HG03558 (cell line): ENCODE results near the gene LRRC32.
"Not testable (repeated sequence)": the region's sequence is repeated elsewhere in the genome, so short reads cannot be mapped to it uniquely, and the experiment has no call there.

Source experiments
- ATAC-seq: cut with Tn5 transposase; IDR thresholded peaks from one replicate; pipeline ENCODE4 v1.9.1; 2021; ENCODE audit warnings: moderate number of reproducible peaks; ENCODE audit not compliant: unreplicated experiment; ENCODE audit errors: extremely low read depth

LRRC32 gene

DNA sequence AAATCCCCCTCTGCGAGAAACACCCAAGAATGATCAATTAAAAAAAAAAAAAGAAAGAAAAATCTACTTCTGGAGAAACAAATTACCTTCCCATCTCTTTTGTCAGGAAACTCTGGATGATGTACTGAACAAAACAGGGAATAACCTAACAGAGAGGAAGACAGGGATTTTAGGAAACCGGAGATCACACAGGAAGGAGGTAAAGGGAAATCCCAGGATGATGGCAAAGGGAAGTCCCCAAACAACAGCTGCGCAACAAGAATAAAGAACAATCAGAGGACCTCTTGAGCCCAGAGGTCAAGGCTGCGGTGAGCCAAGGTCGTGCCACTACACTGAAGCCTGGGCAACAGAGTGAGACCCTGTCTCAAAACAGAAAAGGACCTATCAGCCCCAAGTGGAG is 50.7 kb downstream of the LRRC32 start:
- not testable (repeated sequence) for ATAC-seq

DNA sequence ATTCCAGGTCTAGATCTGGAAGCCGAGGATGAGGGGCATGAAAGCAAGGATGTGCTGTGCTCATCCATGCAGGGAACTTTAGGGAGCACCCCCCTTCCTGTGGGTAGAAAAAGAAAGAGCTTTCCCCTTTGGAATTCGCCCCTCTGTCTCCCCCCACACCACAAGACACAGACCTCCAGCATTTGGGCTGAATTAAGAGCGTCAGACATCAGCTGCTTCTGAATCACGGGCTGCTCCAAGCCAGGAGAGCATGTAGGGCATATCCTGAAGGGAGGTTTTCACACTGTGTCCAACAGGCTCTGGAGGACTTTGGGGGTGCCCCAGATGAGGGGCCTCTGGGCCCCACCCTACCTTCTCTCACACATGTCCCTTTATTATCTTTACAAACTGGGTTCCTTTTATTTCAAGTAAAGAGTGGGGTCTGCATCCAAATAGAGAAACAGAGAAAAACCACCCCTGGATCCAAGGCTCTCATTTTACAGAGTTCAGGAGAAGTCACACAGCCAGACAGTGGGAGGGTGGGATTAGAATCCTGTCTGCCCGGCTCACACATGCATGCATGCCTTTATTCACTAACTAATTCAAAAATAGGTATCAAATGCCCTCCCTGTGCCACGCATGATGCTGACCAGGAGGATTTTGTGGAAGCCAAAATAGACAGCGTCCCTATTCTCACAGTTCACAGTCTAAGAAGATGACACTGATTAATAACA is 52.8 kb downstream of the LRRC32 start:
- no peak for ATAC-seq

DNA sequence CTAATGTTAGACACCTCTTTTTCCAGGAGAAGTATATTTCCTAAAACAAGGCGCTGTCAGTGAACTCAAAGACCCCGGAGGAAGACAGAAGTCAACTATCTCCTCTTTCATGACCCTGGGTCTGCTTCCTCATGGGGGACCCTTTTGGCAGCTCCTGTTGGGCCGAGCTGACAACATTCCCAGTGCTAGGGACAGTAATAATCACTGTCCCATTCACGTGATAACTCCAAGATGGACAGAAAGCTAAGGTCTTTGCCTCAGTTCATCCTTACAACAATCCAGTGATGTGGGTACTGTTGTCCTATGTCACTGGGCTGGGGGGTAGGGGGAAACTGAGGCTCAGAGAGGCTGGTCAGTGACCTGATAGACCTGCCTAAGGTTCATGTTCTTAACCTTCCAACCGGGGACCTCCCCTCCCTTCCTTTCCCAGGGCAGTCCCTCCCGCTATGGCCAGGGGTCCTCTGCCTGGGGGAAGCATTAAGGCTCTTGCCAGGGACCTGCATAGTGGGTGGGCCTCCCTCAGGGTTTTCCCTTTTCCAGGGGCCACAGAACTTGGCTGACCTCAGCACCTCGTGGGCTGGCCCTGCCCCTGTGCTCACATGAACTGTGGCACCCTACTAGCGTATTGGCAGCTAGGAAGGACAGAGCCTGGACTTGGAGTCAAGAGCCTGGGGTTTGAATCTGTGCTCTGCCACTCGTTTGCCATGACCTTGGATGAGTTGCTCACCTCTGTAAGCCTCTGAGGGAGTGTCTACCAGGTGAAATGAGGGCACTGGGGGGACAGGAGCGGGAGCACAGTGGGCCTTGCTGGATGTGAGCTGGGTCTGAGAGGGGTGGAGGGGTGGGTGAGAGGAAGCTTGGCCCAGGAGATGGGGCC is 53.6 kb downstream of the LRRC32 start:
- no peak for ATAC-seq

DNA sequence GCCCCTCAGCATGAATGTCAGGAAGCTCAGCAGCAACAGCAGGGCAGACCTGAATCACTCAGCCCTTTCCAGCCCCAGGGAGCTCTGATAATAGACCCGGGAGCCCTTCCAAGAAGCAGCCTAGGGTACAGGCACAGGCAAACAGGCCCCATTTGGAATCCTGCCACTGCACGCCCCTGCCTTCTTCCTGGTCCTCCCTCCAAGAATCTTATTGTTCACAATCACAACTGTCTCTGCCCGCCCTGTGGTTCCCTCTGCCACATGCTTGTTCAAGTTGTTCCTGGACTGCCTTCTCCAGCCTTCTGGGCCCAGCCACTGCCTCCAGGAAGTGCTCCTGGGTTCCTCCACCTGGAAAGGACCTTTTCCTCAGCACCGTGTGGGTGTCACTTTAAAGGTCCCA is 54.6 kb downstream of the LRRC32 start:
- no peak for ATAC-seq

DNA sequence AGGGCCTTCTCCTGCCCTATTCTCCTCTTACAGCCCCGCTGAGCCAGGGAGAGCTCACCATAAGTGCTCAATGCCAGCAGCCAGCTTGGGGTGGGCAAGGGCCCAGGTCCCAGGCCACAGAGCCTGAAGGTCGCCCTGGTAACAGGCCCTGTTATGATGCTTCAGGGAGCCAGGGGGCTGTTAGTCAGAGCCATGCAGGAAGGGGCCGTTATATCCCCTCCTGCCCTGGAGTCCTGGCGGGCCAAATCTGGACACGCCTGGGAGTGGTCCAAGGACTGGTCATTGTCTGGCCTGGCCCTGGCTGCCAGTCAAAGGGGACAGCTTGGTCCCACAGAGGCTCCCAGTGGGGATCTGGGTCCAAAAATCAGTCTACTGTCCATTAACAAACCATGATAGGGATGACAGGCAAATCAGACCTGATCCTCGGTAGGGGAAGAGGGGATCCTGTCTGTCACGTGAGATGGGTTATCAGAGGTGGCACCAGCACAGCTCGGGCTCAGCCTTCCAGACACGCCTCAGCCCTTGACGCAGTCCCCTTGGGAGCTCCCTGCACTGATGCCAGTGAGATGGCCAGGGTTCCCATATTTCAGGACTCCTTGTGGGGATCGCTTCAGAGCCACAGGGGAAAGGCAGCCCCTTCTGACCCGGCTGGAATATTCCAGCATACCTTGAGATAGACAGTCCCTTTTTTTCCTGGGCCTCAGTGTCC is 55.9 kb downstream of the LRRC32 start:
- ATAC-seq, result no peak

DNA sequence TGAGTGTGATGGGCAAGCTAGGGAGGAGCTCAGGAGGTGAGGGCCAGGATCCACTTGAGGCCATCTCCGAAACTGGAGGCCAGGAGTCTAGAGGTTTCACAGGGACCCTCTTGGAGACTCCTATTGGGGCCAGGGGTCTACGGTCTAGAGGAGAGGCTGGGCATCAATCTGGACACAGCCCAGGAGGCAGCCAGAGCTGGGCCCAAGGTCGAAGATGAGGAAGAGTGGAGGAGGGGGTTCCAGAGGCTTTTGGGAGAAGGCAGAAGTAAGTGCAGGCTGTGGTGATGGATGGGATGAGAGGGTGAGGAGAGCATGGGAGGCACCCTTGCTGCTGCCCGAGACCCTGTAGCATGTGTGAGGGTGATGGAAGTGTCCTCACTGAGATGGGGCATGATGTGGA is 56.6 kb downstream of the LRRC32 start:
- no peak for ATAC-seq

DNA sequence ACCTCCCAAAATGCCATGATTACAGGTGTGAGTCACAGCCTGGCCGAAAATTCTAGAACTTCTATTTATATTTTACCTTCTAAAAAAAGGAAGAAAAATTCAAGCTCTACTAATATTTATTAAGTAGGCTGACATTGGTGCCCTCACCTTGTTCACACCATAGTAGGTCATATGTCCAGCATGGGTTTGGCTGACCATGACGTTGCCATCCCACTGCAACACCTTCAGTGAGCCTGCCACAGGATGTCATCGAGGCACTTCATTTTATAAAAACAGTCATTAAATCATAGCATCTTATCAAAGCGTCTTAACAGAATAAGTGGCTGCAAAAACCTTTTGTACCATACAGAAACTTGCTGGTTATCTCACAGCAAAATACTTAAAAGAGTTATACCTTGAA is 58.3 kb downstream of the LRRC32 start:
- no peak for ATAC-seq

DNA sequence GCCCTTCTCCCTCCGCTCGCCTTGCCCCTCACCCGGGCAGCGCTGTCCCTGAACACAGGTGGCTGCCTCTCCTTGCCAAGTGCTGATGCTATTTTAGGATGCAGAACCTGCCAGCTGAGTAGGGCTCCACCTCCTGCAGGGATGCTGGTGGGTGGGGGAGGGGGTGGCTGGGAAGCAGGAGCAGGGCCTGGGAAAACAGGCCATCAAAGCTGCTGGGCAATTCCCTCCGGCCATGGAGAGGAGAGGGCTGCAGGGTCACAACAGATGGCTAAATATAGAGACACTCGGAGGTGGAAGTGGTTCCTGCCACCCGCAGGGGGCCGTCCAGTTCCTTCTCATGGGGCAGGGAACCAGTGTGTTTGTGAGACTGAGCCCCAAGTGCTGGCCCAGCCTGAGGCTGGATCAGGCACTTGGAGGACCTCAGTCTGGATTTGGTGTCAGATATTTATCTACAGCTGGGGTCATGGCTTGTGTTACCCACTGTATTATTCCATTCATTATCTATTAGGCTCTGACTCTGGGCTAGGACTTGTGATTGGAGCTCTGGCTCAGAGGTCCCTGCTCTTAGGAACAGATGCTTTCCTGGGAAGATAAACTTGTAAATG is 59.6 kb downstream of the LRRC32 start:
- no peak for ATAC-seq

DNA sequence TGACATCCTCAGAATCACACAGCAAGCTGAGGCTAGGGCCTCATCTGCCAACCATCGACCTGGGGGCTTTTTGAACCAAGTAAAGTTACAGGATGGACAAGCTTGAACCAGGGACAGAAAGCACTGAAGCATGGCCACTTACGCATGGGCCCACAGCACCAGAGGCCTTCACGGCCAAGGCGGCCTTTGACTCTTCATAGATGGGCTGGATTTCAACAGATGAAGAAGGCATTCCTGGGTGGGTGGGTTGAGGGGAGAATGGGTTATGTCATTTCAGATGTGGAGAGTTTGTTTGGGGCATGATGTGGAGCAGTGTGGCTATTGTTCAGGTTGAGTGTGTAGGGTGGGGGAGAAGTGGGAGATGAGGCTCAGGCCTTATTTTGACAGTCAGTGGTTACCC is 60.2 kb downstream of the LRRC32 start:
- ATAC-seq, result no peak

DNA sequence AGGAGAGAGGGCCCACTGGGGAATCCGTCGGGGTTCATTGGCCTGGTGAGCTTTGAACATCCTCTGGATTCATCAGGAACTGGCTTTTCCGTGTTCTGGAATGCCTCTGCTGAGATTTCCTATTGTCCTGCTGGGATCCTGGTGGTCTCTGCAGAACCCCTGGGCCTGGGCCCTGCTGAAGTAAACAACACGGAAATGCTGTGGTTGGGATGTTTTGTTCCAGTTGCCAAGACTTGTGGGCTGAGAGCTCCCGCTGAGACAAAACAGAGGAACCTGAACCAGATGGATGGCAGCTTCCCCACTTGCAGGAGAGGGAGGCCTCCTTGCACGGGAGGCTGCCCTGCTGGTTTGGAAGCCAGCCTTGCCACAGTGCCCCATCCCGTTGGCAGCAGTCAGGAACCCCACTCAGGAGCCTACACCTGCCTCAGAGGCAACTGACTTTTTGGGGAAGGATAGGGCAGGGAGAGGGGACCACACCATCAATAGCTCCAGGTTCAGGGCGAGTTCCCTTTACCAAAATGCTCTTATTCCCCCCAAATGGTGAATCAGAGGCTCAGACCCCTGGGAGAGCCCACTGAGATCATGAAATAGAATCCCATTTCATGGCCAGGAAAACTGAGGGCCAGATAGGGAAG is 60.7 kb downstream of the LRRC32 start:
- no peak for ATAC-seq

DNA sequence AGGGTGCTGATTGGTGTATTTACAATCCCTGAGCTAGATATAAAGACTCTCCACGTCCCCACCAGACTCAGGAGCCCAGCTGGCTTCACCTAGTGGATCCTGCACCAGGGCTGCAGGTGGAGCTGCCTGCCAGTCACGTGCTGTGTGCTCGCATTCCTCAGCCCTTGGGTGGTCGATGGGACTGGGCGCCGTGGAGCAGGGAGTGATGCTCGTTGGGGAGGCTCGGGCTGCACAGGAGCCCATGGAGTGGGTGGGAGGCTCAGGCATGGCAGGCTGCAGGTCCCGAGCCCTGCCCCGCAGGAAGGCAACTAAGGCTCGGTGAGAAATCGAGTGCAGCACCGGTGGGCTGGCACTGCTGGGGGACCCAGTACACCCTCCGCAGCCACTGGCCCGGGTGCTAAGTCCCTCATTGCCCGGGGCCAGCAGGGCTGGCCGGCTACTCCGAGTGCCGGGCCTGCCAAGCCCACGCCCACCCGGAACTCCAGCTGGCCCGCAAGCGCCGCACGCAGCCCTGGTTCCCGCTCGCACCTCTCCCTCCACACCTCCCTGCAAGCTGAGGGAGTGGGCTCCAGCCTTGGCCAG is 61.6 kb downstream of the LRRC32 start:
- ATAC-seq, result not testable (repeated sequence)

DNA sequence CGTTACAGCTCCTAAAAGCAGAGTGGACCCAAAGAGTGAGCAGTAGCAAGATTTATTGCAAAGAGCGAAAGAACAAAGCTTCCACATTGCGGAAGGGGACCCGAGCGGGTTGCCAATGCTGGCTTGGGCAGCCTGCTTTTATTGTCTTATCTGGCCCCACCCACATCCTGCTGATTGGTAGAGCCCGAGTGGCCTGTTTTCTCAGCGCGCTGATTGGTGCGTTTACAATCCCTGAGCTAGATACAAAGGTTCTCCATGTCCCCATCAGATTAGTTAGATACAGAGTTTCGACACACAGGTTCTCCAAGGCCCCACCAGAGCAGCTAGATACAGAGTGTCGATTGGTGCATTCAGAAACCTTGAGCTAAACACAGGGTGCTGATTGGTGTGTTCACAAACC is 62.3 kb downstream of the LRRC32 start:
- not testable (repeated sequence) for ATAC-seq
